GM19025 (cell line): ENCODE measurements around the gene PLCL2.
A peak's percentile ranks its signal among the peaks of the same experiment; 100 is the strongest.

Source experiments
- ATAC-seq: cut with Tn5 transposase; IDR thresholded peaks from one replicate; pipeline ENCODE4 v1.9.1; 2021; ENCODE audit warnings: mild to moderate bottlenecking, low read depth, moderate library complexity; ENCODE audit not compliant: unreplicated experiment

Gene PLCL2

DNA sequence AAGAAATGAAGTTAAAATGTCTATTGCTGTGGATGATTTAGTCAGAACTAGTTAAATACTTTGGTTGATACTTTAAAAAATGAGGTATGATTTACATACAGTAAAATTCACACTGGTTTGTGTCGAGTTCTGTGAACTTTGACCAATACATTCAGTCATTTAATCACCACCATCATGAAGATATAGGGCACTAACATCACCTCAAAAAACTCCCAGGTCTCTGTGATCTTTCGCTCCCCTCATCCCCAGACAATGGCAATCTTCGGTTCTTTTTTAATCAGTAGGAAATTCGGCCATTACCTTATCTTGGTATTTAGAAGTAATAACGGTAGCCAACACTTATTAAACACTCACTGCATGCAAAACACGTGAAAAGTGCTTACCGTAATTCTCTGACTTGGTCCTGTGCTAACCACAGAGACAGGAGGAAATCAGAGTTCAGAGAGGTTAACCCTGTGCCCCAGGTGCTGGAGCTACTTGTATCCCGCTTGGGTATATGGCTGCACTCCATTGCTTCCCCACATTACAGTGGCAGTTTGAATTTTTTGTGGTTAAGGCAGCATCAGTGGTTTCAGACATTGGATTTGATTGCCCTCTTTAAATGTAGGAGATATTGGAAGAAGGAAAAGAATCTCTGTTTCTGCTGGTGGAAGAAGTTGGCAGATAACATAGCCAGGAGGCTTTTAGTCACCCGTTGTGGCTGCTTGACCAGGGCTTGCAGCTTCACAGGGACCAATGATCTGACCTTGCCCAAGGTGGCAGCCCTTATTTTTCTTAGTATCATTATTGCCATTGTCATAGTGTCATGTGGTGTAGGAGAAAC is 4.2 kb downstream of the PLCL2 start:
- peak; percentile 27 for ATAC-seq

DNA sequence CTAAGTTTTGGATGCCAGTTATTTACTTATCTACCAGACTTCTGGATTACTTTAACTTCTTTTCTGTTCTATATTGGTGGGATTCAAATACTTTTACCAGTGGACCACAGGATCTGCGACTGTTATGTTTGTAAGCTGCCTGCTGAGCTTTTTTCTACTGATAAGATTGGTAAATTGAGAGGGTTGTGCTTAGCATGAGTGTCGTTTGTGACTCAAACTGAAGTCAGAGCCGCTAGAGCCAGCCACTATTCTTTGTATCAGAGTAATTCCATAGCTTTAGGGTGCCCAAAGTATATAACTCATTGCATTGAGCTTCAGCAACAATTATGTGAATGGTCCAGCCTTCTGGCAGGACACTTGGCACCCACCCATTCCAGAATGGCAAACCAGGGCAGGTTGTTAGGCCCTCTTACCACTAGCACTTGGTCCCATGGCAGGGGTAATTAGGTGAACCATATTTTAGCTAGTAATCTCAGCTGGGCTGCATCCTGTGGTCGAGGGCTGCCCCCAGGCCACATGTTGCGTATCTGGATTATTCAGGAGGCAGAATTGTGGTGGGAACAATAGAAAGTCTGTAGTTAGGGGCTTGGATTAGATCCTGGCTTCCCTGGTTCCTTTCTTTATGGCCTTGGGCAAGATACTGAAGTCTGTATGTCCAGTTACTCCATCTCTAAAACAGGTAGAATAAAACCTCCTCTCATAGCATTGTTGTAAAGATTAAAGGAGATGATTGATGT is 6.0 kb downstream of the PLCL2 start:
- ATAC-seq = no peak

DNA sequence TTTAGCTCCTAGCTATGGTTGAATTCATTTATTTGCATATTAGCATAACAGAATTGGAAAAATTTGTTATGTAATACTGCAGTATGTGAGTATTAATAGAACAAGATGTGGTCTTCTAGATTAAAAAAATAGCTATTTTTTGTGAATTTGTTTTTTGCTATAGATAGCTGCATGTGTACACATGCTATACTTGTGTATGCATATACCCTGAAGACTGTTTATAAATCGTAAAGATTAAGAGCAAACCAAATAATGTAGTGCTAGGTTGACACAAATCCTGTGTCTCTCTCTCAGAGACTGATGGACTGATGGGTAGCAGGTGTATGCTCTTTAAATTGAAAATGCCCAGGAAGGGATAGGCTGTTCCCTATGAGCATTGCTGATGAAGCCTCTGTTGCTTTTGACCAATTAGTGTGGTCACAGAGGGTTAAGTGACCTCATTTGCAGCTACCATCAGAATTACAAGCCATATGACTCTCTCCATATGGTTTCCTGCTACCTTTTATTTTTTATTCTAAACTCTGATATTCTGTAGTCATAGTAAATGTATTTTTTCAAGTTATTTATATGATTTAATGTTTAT is 9.0 kb downstream of the PLCL2 start:
- no peak for ATAC-seq

DNA sequence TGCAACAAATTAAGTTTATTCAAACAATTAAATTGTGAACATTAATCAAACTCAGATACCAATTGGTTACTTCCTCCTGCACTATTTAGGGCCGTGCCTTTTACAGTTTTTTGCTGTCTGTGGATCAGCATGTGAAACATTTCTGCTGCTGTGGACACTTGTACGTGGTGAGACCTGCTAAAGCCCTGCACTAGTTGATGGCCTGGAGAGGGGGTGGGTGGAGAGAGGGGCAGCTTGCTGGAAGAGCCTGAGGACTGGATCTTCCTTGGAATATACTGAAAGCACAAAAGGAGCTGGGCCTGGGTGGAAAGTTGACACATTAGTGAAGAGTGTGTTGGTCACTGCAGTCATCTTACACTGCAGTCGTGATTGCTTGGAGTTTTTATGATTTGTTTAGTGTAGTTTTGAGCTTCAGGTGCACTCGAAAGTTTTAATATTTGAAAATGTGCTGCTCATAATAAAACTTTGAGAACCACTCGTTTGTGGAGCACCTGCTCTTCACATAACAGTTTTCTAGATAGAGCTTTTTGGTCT is 11.4 kb downstream of the PLCL2 start:
- no peak for ATAC-seq

DNA sequence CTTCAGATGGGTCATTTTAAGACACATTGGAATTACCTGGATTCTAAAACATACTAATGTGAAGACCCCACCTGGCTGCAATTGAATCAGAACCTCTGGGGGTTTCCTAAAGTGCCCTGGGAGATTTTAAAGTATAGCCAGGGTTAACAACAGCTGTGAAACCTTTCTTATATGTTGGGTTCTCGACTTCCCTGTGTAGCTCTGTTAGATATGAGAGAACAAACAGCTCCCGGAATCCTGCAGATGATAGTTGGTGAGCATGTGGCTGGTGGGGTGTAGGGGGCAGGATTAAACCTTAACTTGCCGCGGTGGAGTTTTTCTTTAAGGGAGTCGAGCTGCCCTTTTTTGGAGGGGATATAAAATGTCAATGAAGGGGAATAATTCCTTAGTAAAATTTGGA is 12.1 kb downstream of the PLCL2 start:
- no peak for ATAC-seq

DNA sequence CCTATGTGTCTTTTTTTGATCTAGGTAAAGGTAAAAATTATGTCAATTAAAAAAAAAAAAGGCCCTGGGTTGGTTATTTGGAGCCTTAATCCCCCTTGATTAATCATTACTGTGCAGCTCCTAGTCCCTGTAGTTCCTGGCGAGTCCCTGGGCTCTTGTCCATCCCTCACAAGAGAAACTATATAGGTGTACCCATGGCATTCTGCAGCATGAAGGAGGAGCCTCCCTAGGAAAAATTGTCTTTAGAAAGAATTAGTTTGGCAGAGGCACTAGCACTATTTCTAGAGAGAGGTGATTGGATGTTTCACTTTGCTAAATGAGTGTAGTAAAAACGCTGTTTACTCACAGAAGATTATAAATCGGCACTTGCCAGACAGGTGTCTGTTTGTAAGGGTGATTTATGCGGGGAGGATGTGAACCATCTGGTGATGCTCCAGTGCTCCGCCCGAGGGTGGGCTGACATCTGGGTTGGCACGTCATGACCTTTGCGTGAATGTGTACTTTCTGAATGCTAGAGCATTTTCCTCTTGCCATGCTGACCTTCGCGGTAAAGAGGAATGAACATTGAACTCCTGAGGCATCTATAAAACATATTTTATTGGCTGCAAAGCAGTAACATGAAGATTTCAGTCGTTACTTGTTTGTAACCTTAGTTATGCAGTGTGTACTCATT is 12.6 kb downstream of the PLCL2 start:
- peak; percentile 64 for ATAC-seq

DNA sequence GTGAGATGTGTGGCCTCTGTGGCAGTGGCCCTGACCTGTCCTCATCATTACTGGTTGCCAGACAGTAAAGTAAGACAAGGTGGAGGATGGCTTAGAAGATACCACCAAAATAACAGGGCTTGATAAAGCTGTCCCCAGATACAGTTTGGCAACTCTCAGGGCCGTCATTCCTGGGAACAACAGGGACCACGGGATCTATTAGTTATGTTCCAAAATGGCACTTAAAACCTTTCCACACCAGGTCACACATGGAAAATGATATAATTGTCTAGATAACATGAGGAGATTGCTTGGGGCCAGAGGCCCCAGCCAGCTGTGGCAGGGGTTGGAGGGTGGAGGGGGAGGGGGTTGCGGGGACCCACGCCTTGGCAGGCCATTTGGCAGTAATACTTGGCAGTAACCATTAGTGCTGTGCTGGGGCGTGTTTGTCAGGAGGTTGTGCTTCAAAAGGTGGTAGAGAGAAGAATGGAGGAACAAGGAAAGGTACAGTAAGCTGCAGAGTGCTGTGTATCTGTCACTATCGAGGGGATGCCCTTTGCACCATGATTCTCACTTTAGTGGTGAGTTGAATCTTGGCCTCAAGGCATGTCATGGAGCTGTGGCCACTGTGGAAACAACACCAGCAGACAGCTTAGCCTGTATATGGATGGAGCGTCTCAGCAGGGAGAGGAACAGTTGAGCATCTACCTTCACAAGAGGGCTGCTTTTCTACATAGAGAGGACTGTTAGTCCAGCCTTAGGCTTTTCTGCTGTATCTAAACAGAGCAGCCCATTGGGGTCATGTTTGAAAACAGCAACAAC is 14.0 kb downstream of the PLCL2 start:
- ATAC-seq = no peak

DNA sequence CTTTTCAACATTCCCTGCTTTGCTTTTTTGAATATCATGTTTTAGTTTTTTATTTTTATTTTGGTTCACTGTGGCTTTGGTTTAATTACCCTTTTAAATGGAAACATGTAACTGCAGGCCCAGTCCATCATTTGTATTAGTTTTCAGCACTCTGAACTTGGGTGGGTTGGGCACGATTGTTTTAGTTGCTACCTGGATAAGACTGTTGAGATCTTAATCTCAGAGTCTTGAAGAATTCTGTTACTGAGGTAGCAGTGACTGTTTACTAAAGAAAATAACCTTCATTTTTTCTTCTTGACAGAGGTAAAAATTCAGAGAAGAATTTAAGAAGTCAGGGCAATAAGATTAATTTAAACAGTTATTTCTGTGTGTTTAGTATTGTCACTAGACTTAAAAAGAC is 15.2 kb downstream of the PLCL2 start:
- ATAC-seq = no peak

DNA sequence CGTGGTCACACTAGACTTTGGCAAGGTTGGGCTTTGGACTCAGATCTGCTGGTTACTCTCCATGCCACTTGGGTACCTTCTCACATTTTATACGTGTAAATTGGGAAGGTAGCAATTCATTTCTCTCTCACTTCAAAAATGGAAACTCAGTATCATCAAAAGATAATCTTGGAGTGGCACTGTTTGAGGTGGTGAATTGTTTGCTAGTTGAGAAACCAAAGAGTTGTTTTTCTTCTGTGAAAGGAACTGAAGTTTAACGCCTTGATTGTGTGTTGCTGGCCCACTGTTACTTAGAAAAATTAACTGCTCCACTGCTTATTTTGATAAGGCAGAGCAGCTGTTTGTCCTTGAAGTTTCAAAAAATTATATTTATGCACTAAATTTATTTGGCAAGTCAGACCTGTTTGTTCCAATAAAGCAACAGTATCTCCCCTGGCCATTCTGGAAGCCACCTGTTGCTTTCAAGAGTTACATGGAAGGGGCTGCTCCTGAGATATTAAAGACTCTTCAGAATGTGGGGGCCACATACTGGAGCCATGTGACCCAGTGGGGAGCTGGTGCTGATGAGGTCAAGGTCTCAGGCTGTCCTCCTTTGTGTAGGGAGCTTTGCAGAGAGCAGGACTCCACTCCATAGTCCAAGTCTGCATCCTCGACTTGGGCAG is 16.2 kb downstream of the PLCL2 start:
- ATAC-seq = no peak

DNA sequence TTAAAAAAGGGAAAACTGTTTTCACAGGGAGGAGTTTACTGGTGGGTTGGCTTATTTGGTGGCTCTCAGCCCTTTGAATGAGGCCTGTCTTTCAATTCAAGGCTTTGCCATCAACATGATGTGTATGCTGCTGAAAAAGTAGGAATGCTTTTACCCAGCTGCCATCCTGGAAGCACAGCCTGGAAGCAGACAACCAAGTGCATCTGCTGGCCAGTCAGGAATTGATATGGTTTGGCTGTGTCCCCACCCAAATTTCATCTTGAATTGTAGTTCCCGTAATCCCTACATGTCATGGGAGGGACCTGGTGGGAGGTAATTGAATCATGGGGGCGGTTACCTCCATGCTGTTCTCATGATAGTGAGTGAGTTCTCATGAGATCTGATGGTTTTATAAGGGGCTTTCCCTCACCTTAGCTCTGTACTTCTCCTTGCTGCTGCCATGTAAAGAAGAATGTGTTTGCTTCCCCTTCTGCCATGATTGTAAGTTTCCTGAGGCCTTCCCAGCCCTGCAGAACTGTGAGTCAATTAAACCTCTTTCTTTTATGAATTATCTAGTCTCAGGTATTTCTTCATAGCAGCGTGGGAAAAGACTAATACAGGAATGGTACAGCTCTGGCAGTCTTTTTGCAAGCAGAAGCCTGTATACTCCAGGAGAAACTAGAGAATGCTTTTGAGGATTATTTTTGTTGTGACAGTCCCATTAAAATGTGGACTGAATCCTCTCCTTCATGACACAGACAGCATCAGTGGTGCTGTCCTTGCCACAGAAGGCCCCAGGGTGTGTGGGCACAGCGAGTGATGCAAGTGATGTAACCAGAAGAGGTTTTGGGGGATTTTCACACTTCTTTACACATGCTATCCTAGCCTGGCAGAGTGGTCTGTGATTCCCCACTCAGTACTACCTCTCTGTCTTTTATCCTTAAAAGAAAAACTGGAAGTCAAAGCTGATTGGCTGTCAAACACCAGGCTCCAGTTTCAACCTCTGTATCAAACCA is 20.0 kb downstream of the PLCL2 start:
- ATAC-seq = peak; percentile 44

DNA sequence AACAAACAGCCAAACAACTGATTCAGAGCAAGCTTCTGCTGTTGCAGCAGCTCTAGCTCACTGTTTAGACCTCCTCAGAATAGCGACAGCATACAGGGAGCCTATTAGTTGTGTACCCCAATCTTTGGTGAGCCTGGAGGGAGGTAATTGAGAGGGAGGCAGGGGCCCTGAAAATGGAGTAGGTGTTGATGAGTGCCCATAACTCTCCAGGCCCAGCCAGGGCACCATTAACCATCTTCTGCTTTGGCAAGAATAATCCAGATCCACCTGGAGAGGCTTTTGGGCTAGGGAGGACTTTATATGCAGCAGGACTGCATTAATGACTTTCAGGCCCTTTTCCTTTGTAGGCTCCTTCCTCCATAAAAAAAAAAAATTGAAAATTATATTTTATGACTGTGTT is 20.9 kb downstream of the PLCL2 start:
- no peak for ATAC-seq

DNA sequence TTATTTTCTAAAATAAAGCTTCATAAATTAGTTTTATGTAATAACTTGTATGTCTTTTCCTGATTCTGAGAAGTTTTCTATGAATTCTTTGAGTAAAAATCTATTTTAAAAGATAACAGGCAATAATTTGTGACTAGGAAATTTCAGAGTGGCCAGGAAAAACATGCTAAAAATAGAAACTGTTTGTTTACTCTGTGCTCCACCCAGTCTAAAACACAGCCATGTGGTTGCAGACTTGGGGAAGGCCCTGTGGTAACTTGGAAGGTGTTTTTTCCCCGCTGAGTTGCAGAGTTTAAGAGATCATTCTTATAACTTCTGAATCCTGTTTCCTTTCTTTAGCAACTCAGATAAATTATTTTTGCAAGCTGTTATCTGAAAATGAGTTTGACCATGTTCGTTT is 21.9 kb downstream of the PLCL2 start:
- ATAC-seq = no peak

DNA sequence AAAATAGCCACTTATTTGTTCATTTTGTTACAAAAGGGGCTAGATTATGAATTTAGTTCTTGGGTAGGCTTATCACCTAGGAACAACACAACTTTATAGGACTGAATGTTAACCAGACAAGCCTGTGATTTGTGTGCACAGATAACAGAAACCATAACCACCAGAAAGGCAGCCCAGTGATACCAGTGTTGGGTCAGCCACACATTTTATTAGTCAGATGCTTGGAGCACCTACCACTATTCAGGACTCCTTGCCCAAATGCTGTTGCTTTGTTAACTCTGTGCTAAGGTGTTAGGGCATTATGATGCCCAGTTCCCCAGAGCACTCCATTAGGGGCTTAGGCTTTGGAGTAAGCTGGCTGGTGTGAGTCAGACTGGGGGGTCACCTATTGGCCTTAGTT is 22.5 kb downstream of the PLCL2 start:
- ATAC-seq = peak; percentile 45

DNA sequence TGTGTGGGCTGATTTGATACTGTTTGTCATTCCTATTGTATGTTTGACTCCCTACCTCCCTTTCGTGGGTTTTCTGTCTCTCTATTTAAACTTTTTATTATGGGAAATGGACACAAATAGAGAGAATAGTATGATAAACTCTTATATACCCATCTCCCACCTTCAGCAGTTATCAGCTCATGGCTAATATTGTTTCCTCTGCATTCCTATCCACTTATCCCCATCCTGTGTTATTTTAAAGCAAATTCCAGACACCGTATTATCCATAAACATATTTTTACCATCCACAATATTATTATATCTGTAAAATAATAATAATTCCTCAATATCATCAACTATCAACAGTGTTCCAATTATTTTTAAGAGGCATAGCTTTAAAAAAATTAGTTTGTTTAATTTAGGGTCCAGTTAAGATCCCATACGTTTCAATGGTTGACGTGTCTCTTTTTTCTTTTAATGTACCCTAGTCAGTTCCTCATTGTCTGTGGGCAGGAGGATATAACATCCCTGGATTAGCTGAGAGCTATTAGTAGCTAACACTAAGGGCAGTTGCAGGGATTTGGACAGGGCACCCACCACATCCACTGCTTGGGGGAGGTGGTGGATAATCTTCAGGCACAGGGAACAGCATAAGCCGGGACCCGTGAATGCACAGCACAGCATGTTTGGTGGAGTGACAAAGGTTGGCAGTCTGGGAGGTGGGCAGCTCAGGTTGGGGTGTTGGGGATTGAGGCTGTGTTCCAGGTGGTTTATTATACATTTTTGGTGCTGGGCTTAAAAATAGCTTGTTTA is 23.5 kb downstream of the PLCL2 start:
- ATAC-seq = no peak

DNA sequence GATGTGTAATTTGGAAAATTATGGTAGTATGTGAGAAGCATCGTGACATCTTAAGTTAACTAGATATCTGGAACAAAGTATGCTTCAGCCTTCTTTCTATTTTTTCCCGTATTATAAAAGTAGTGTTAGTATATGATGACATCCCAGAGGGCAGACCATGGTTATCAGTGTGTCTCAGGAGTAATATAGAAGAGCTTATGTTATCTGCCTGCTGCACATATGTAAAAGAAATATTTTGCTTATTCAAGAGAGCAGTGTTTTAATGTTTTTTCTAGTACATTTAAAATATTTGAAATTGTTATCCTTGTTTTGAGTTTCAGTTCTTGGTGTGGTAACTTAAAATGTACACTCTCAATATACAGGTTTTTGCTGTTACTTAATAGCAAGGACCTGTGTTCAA is 24.1 kb downstream of the PLCL2 start:
- ATAC-seq = no peak

DNA sequence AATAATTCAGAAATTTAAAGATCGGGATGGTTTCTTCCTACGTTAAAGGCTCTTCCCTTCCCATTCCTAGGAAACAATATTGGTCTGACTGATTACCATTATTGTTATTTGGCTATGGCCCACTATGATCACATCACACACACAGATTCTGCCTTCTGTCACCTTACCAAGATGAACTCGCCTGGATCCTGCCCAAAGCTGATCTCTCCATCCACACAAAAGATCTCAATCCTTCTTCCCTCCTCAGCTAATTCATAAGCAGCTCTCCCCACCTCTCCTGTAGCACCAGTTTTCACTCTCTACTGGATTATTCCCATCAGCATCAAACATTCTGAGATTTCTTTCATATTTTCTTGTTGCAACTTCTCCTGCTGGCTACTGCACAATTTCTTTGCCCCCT is 25.0 kb downstream of the PLCL2 start:
- ATAC-seq = no peak

DNA sequence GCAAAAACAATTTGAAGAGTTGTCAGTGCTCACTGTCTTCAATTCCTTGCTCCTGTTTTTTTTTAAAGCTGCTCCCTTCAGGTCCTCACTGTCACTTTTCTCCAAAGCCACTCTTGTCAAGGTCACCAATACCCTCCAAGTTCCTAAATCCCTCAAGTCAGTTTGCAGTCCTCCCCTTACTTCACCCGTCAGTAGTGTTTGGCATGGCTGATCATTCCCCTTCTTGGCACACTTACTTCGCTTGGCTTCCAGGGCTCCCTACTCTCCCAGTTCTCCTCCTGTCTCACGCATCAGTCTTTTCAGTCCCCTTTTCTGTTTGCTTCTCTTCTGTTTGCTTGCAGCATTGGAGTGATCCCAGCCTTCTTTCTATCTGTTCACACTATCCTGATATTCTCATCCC is 25.5 kb downstream of the PLCL2 start:
- ATAC-seq = no peak

DNA sequence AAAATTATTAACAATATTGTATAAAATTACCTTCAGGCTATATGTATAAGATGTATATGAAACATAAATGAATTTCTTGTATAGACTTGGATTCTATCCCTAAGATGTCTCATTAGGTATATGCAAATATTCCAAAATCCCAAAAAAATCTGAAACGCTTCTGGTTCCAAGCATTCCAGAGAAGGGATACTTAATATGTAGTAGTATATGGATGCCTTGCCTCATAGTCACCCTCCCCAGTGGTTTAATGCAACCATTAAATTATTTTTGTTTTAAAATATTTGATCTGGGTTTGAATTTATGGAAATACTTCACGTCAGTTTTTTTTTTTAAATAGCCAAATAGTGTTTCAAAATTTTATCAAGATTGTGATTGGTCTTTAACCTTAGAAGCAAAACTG is 27.2 kb downstream of the PLCL2 start:
- no peak for ATAC-seq
